Raji (cell line): ENCODE results near the gene CRTC1.

ENCODE experiments used
- POLR2A ChIP-seq: IDR thresholded peaks from 2 replicates; pipeline ENCODE4 v1.6.1; 2011; ENCODE audit warnings: low read depth, low read length, control low read depth; ENCODE audit not compliant: insufficient read depth

The CRTC1 gene

GRCh38 chr19:18754501-18754900 lies 71.0 kb downstream of the CRTC1 start:
- TF ChIP-seq POLR2A = no peak

GRCh38 chr19:18756896-18757295 lies 73.4 kb downstream of the CRTC1 start:
- TF ChIP-seq POLR2A = no peak

- no peak for TF ChIP-seq POLR2A
Observed at GRCh38 chr19:18759304-18759994, 76.0 kb downstream of the CRTC1 start.

GRCh38 chr19:18759995-18760426 lies 76.5 kb downstream of the CRTC1 start:
- no peak for TF ChIP-seq POLR2A

- no peak for TF ChIP-seq POLR2A
Observed at GRCh38 chr19:18760440-18761383, 77.2 kb downstream of the CRTC1 start.

- TF ChIP-seq POLR2A = no peak
Observed at GRCh38 chr19:18761531-18762110, 78.1 kb downstream of the CRTC1 start.

- TF ChIP-seq POLR2A = no peak
Observed at GRCh38 chr19:18762125-18763023, 78.9 kb downstream of the CRTC1 start.

GRCh38 chr19:18763674-18764590 lies 80.5 kb downstream of the CRTC1 start:
- no peak for TF ChIP-seq POLR2A

GRCh38 chr19:18764591-18765051 lies 81.1 kb downstream of the CRTC1 start:
- TF ChIP-seq POLR2A = no peak

- TF ChIP-seq POLR2A = no peak
Observed at GRCh38 chr19:18765224-18765623, 81.7 kb downstream of the CRTC1 start.

GRCh38 chr19:18768046-18768771 lies 84.7 kb downstream of the CRTC1 start:
- no peak for TF ChIP-seq POLR2A

GRCh38 chr19:18768997-18769891 lies 85.8 kb downstream of the CRTC1 start:
- TF ChIP-seq POLR2A = no peak
